KOPT-K1 (cell line): ENCODE data around the gene ARHGEF28.

ENCODE experiments used
- H3K27ac ChIP-seq: fragments of 200-600 bp; sonication (generic); 2 replicates; pipeline ENCODE4 v1.5.1; 2016; ENCODE audit warnings: antibody characterized with exemption, mild to moderate bottlenecking, low read depth, low read length; ENCODE audit not compliant: poor library complexity, severe bottlenecking
- H3K36me3 ChIP-seq: fragments of 200-600 bp; sonication (generic); 2 replicates; pipeline ENCODE4 v1.5.1; 2017; ENCODE audit warnings: antibody characterized with exemption, mild to moderate bottlenecking, low read length, moderate library complexity; ENCODE audit not compliant: insufficient read depth
- H3K9me3 ChIP-seq: fragments of 200-600 bp; sonication (generic); 2 replicates; pipeline ENCODE4 v1.5.1; 2017; ENCODE audit warnings: antibody characterized with exemption, low read length, mild to moderate bottlenecking; ENCODE audit not compliant: insufficient read depth, poor library complexity, severe bottlenecking

ARHGEF28 gene

GRCh38 chr5:73826301-73827105 lies 200.5 kb downstream of the ARHGEF28 start:
- Histone ChIP-seq H3K36me3 (no peaks in the 10 kb centered on the region), H3K27ac (no peak overlapping the region), H3K9me3 (no peaks in the 10 kb centered on the region)

- Histone ChIP-seq H3K36me3 (no peaks in the 10 kb centered on the region), H3K27ac (no peak overlapping the region), H3K9me3 (no peaks in the 10 kb centered on the region)
These were observed 201.1 kb downstream of the ARHGEF28 start for GRCh38 chr5:73827106-73827450.

- Histone ChIP-seq H3K36me3 (no peaks in the 10 kb centered on the region), H3K9me3 (no peaks in the 10 kb centered on the region), H3K27ac (no peak overlapping the region)
These were observed 202.5 kb downstream of the ARHGEF28 start for GRCh38 chr5:73828465-73828864.

- Histone ChIP-seq H3K27ac (no peak overlapping the region), H3K9me3 (no peaks in the 10 kb centered on the region), H3K36me3 (no peaks in the 10 kb centered on the region)
These were observed 204.7 kb downstream of the ARHGEF28 start for GRCh38 chr5:73830646-73831045.

- H3K27ac ChIP-seq: no peak overlapping the region
- no peaks in the 10 kb centered on the region for H3K9me3 ChIP-seq
- H3K36me3 ChIP-seq: no peaks in the 10 kb centered on the region
These were observed 205.1 kb downstream of the ARHGEF28 start for GRCh38 chr5:73831066-73831465.

- H3K9me3 ChIP-seq: no peaks in the 10 kb centered on the region
- no peaks in the 10 kb centered on the region for H3K36me3 ChIP-seq
- no peak overlapping the region for H3K27ac ChIP-seq
These were observed 208.7 kb downstream of the ARHGEF28 start for GRCh38 chr5:73834693-73835092.

- H3K27ac ChIP-seq: no peak overlapping the region
- H3K9me3 ChIP-seq: no peaks in the 10 kb centered on the region
- H3K36me3 ChIP-seq: no peaks in the 10 kb centered on the region
These were observed 209.7 kb downstream of the ARHGEF28 start for GRCh38 chr5:73835726-73836125.

- H3K36me3 ChIP-seq: no peaks in the 10 kb centered on the region
- H3K27ac ChIP-seq: no peak overlapping the region
- no peaks in the 10 kb centered on the region for H3K9me3 ChIP-seq
These were observed 210.6 kb downstream of the ARHGEF28 start for GRCh38 chr5:73836607-73837006.

GRCh38 chr5:73838901-73839300 lies 212.9 kb downstream of the ARHGEF28 start:
- Histone ChIP-seq H3K9me3 (no peaks in the 10 kb centered on the region), H3K36me3 (no peaks in the 10 kb centered on the region), H3K27ac (no peak overlapping the region)

- H3K9me3 ChIP-seq: no peaks in the 10 kb centered on the region
- H3K27ac ChIP-seq: no peak overlapping the region
- H3K36me3 ChIP-seq: no peaks in the 10 kb centered on the region
These were observed 215.6 kb downstream of the ARHGEF28 start for GRCh38 chr5:73841641-73842040.

- H3K27ac ChIP-seq: no peak overlapping the region
- no peaks in the 10 kb centered on the region for H3K9me3 ChIP-seq
- no peaks in the 10 kb centered on the region for H3K36me3 ChIP-seq
These were observed 218.2 kb downstream of the ARHGEF28 start for GRCh38 chr5:73844165-73844564.

GRCh38 chr5:73851471-73852181 lies 225.6 kb downstream of the ARHGEF28 start:
- Histone ChIP-seq H3K27ac (no peak overlapping the region), H3K36me3 (no peaks in the 10 kb centered on the region), H3K9me3 (no peaks in the 10 kb centered on the region)

GRCh38 chr5:73853091-73853490 lies 227.1 kb downstream of the ARHGEF28 start:
- Histone ChIP-seq H3K27ac (no peak overlapping the region), H3K9me3 (no peaks in the 10 kb centered on the region), H3K36me3 (no peaks in the 10 kb centered on the region)

- no peaks in the 10 kb centered on the region for H3K9me3 ChIP-seq
- no peaks in the 10 kb centered on the region for H3K36me3 ChIP-seq
- no peak overlapping the region for H3K27ac ChIP-seq
These were observed 231.0 kb downstream of the ARHGEF28 start for GRCh38 chr5:73856997-73857396.

- Histone ChIP-seq H3K27ac (no peak overlapping the region), H3K9me3 (no peaks in the 10 kb centered on the region)
These were observed 231.4 kb downstream of the ARHGEF28 start for GRCh38 chr5:73857446-73857845.

GRCh38 chr5:73858054-73858453 lies 232.1 kb downstream of the ARHGEF28 start:
- Histone ChIP-seq H3K36me3 (no peaks in the 10 kb centered on the region), H3K27ac (no peak overlapping the region), H3K9me3 (no peaks in the 10 kb centered on the region)

More at GRCh38 chr5:73857446-73857845, 231.4 kb downstream of the ARHGEF28 start:
- H3K36me3 ChIP-seq: no peaks in the 10 kb centered on the region
